ENCODE results near the gene CD28.

Gene CD28

GRCh38 chr2:203730883-203731282 lies 24.4 kb downstream of the CD28 start:
- DNase-seq (ENCODE audit: low read depth, low spot score), result no peak
- in situ Hi-C loops (cut with HindIII; ENCODE audit: low sequenced_read_pairs), result no loop called here
- no peak overlapping the region for H3K4me3 ChIP-seq (ENCODE audit: low read depth, low read length)
- TF ChIP-seq CTCF (IDR thresholded peaks at IDR 0.05; ENCODE audit: low read depth, low read length), result no peak

GRCh38 chr2:203732092-203732952 lies 25.9 kb downstream of the CD28 start:
- in situ Hi-C loops (cut with HindIII; ENCODE audit: low sequenced_read_pairs), result no loop called here
- no peak for DNase-seq (ENCODE audit: low read depth, low spot score)
- no peak overlapping the region for H3K4me3 ChIP-seq (ENCODE audit: low read depth, low read length)
- no peak for TF ChIP-seq CTCF (IDR thresholded peaks at IDR 0.05; ENCODE audit: low read depth, low read length)

DNA sequence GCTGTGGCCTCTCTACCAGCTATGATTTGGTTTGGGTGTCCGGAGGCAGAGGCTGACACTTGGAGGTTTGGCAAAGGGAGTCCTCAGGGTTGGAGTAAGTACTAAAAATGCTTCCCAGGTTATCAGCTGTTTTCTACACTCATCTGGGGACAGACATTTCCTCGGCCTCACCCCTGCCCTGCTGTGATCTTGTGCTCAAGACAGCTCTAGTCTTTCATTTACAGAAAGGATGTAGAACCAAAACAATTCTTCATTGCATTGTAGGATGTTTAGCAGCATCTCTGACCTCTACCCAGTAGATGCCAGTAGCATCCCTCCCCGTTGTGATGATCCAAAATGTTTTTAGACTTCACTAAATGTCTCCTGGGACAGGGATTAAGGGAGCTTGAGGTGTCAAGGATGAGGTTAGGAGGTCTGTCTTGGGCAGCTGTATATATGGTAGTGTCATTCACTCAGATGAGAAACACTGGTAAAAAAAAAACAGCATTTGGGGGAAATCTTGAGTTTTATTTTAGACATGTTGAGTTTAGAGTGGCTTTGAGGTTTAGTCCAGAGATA lies 26.6 kb downstream of the CD28 start:
- no peak overlapping the region for H3K4me3 ChIP-seq (ENCODE audit: low read depth, low read length)
- no peak for DNase-seq (ENCODE audit: low read depth, low spot score)
- in situ Hi-C loops (cut with HindIII; ENCODE audit: low sequenced_read_pairs), result no loop called here
- TF ChIP-seq CTCF (IDR thresholded peaks at IDR 0.05; ENCODE audit: low read depth, low read length), result no peak

DNA sequence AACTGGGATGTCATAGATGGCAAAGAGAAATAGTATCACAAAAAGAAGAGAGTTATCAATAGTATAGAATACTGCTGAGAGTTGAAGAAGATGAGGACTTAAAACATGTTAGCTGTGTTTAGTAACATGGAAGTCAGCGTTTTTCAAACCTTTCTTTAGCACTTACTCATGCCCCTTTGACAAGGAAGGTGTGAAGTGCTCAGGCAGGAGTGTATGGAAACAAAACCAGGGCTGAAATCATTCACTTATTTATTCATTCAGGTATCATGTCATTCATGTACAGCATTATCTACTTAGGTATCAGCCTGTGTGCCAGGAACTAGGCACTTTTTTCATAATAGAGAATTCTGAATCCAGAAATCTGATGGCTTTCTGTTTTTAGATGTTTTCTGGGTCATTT lies 27.2 kb downstream of the CD28 start:
- DNase-seq (ENCODE audit: low read depth, low spot score), result no peak
- no peak overlapping the region for H3K4me3 ChIP-seq (ENCODE audit: low read depth, low read length)
- in situ Hi-C loops (cut with HindIII; ENCODE audit: low sequenced_read_pairs), result no loop called here
- TF ChIP-seq CTCF (IDR thresholded peaks at IDR 0.05; ENCODE audit: low read depth, low read length), result no peak

DNA sequence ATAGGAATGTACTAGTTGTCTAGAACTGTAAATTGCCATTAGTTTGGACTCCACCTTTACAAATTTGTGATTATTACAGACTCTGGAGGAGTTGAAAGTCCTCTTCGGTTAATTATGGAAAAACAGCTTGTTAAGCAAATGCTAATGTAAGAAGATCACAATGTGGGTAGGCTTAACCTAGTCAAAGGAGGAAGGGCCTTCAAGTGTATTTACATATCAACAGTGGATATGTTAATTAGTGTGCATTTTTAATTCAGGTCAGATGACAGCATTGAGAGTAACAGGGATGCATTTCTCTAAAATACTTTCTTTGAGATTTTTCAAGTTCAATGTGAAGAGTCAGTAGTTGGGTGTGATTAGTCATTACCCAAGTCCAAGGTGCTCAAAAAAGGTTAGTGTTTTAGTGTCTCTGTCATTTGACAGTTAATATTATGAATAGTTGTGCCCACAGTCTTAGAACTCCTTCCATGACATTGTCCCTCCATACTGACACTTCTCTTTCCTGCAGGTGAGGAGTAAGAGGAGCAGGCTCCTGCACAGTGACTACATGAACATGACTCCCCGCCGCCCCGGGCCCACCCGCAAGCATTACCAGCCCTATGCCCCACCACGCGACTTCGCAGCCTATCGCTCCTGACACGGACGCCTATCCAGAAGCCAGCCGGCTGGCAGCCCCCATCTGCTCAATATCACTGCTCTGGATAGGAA lies 28.0 kb downstream of the CD28 start:
- in situ Hi-C loops (cut with HindIII; ENCODE audit: low sequenced_read_pairs), result no loop called here
- TF ChIP-seq CTCF (IDR thresholded peaks at IDR 0.05; ENCODE audit: low read depth, low read length), result no peak
- no peak for DNase-seq (ENCODE audit: low read depth, low spot score)
- H3K4me3 ChIP-seq (ENCODE audit: low read depth, low read length), result no peak overlapping the region

DNA sequence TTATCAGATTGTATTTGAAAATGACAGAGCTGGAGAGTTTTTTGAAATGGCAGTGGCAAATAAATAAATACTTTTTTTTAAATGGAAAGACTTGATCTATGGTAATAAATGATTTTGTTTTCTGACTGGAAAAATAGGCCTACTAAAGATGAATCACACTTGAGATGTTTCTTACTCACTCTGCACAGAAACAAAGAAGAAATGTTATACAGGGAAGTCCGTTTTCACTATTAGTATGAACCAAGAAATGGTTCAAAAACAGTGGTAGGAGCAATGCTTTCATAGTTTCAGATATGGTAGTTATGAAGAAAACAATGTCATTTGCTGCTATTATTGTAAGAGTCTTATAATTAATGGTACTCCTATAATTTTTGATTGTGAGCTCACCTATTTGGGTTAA lies 30.9 kb downstream of the CD28 start:
- peak; percentile 25 for DNase-seq (ENCODE audit: low read depth, low spot score)
- no peak overlapping the region for H3K4me3 ChIP-seq (ENCODE audit: low read depth, low read length)
- TF ChIP-seq CTCF (IDR thresholded peaks at IDR 0.05; ENCODE audit: low read depth, low read length), result no peak
- in situ Hi-C loops (cut with HindIII; ENCODE audit: low sequenced_read_pairs), result no loop called here
